Panc1 (cell line): ENCODE data around the gene COL9A2. TPM values are rescaled to one million over a fixed set of nuclear protein-coding genes. Genes with fewer than 3 reads are reported as not detected.

ENCODE experiments used
- ATAC-seq: fragments of 200-7000 bp; cut with Tn5 transposase; 2 replicates; pipeline ENCODE4 v1.9.1; 2020; ENCODE audit warnings: mild to moderate bottlenecking, moderate library complexity
- BruUV-seq: library from RNA; stranded (reverse); fragments of 400-500 nt; replicated peaks from 2 replicates; lab custom pipeline; 2021; lab: Mats Ljungman, UMichigan
- CTCF ChIA-PET: fragments of 300-600 bp; sonication (Branson Sonifier 250); formaldehyde crosslinking; loops from one replicate; lab custom pipeline; 2022; ENCODE audit warnings: antibody characterized with exemption; lab: Charles Lee
- POLR2A ChIA-PET: fragments of 300-600 bp; sonication (Branson Sonifier 250); formaldehyde crosslinking; loops from one replicate; lab custom pipeline; 2022; ENCODE audit warnings: antibody characterized with exemption; lab: Charles Lee
- DNase-seq: peaks from one replicate; pipeline ENCODE4 v3.0.0-alpha.2; 2010; ENCODE audit warnings: low read depth, low spot score
- H3K27ac ChIP-seq: 2 replicates; pipeline ENCODE4 v1.5.1; 2011; ENCODE audit warnings: mild to moderate bottlenecking, low read length, inconsistent platforms
- H3K27me3 ChIP-seq: fragments of 200-500 bp; sonication (Bioruptor generic); 2 replicates; pipeline ENCODE4 v1.6.0; 2014; ENCODE audit warnings: low read length, inconsistent platforms; ENCODE audit not compliant: control insufficient read depth, insufficient read depth
- H3K36me3 ChIP-seq: fragments of 200-500 bp; sonication (Bioruptor generic); 2 replicates; pipeline ENCODE4 v1.5.1; 2014; ENCODE audit warnings: inconsistent platforms, mild to moderate bottlenecking, low read length, moderate library complexity; ENCODE audit not compliant: control insufficient read depth, insufficient read depth
- H3K4me1 ChIP-seq: 2 replicates; pipeline ENCODE4 v1.5.1; 2011; ENCODE audit warnings: inconsistent platforms, mild to moderate bottlenecking, low read length, moderate library complexity; ENCODE audit not compliant: control insufficient read depth, insufficient read depth
- H3K4me3 ChIP-seq, 2 experiments: 2 replicates each; pipeline ENCODE4 v1.5.1; 2011 to 2012; ENCODE audit warnings: low read depth in 2 of 2, low read length in 2 of 2, mild to moderate bottlenecking in 2 of 2, inconsistent platforms in 1 of 2, moderate library complexity in 1 of 2
- H3K9me3 ChIP-seq: fragments of 200-500 bp; sonication (Bioruptor generic); 2 replicates; pipeline ENCODE4 v1.5.1; 2014; ENCODE audit warnings: low read depth, mild to moderate bottlenecking, inconsistent platforms, low read length, moderate library complexity; ENCODE audit not compliant: control insufficient read depth, insufficient read depth
- CTCF ChIP-seq: fragments of 450-650 bp; IDR thresholded peaks from 2 replicates; pipeline ENCODE4 v1.5.1; 2017; ENCODE audit warnings: mild to moderate bottlenecking
- POLR2AphosphoS5 ChIP-seq: IDR thresholded peaks from 2 replicates; pipeline ENCODE4 v1.6.1; 2012; ENCODE audit warnings: mild to moderate bottlenecking, low read depth, low read length, moderate library complexity
- REST ChIP-seq, 2 experiments: IDR thresholded peaks; 2 replicates each; pipeline ENCODE4 v1.6.1; 2011 to 2012; ENCODE audit warnings: low read depth in 2 of 2, control low read depth in 1 of 2, low read length in 1 of 2, mild to moderate bottlenecking in 1 of 2, moderate library complexity in 1 of 2; ENCODE audit not compliant: insufficient read depth in 1 of 2
- SIN3A ChIP-seq: IDR thresholded peaks from 2 replicates; pipeline ENCODE4 v1.6.1; 2012; ENCODE audit warnings: low read depth, mild to moderate bottlenecking, low read length, moderate library complexity, borderline replicate concordance; ENCODE audit not compliant: insufficient read depth
- TCF7L2 ChIP-seq: IDR thresholded peaks from 2 replicates; pipeline ENCODE4 v1.6.1; 2011; ENCODE audit warnings: mild to moderate bottlenecking, low read depth, low read length, inconsistent platforms
- in situ Hi-C: cut with HindIII; loops from 2 replicates; pipeline ENCODE4 v1.10.0; 2016; ENCODE audit warnings: low sequenced_read_pairs, low pct_unique_long_range_greater_than_20kb
- intact Hi-C: fragments of 100-400 bp; cut with micrococcal nuclease; formaldehyde crosslinking; loops from one replicate; pipeline ENCODE4 v1.10.0; 2022; ENCODE audit not compliant: unreplicated experiment
- total RNA-seq: library from RNA; stranded (reverse); gene quantifications from one replicate; pipeline ENCODE4 v1.2.1, GENCODE V29; 2021; ENCODE audit not compliant: unreplicated experiment

Gene COL9A2
- total RNA-seq, 1 experiment from 2014 or later: 2.9 TPM

DNA sequence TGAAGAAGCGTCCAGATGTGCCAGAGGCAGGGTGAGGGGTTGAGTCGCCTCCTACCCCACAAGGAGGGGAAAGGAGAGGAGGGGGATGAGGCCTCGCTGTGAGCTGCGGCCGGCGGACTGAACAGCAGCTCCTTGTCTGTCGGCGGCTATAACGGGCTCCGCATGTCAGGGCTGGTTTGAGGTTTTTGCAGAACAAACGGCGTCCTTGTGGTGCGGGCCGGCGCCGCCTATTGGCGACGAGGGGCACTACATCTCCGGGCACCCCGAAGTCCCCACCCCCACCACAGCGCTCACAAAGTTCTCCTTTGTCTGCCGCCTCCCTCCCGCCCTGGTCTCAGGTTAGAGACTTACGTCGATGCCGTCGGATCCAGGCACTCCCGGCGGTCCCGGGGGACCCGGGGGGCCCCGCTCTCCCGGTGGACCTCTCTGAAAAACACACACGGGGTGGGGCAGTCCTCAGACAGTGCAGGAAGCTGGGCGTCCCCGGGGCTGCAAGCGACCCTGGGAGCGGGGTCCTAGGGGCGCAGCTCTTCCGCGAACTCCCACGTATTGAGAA, 1.8 kb downstream of the COL9A2 start:
- intact Hi-C loops (no loop called here), in situ Hi-C loops (no loop called here)
- no peaks in the 10 kb centered on the region; the same call in none of the 2 replicates for H3K4me1 ChIP-seq
- no peaks in the 10 kb centered on the region for H3K36me3 ChIP-seq
- no TSS peak for BruUV-seq
- TF ChIP-seq POLR2AphosphoS5: no peak; the same call in 1 of the 2 replicates
- peak; percentile 98 for TF ChIP-seq CTCF
- no peaks in the 10 kb centered on the region for H3K9me3 ChIP-seq
- peak overlapping the region; percentile 42 to 57 for H3K4me3 ChIP-seq
- no peaks in the 10 kb centered on the region; the same call in 1 of the 2 replicates for H3K27me3 ChIP-seq
- no peak overlapping the region for H3K27ac ChIP-seq
- ChIA-PET POLR2A (no interaction called here), CTCF (interaction anchor here (0.6 to 2.1 kb wide), 14 partner anchors 13 to 171 kb away, joined by 3 to 8 read pairs (median 3); partner anchors contain the start of gene SMAP2)
- DNase-seq (peak; percentile 59), ATAC-seq (peak; percentile 83)

DNA sequence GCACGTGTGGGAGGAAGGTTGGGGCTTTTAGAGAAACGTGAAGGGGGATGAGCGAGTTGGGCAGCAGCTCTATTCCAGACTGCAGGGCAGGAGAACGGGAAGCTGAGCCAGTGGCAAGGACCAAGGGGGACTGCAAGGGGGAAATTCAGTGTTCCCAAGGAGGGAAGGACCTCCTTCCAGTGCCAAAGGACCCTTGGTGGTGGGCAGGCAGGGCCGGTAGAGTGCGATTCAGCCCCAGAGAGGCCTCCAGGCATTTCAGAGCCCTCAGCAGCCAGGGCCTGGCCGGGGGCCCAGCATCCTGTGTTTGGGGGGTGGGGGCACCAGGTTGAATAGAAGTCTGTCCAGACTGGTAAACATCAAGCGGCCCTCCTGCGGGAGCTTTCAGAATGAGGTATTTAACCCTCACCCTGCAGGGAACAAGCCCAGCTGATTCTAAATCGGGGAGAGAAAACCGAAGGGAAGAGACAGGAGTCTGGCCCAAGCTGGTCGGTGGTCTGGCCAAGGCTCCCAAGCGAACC, 2.3 kb downstream of the COL9A2 start:
- Histone ChIP-seq H3K4me1 (no peaks in the 10 kb centered on the region; the same call in none of the 2 replicates), H3K36me3 (no peaks in the 10 kb centered on the region), H3K27ac (no peak overlapping the region), H3K9me3 (no peaks in the 10 kb centered on the region), H3K4me3 (peak overlapping the region; percentile 42 to 57; a peak in 2 of 4 replicates), H3K27me3 (no peaks in the 10 kb centered on the region; the same call in 1 of the 2 replicates)
- TF ChIP-seq TCF7L2: no peak
- no peak for TF ChIP-seq CTCF
- TF ChIP-seq REST (IDR thresholded peaks at IDR 0.05; ENCODE audit: insufficient read depth in 1 of 2, low read depth in 2 of 2, low read length in 1 of 2): no peak
- TF ChIP-seq SIN3A: no peak
- TF ChIP-seq POLR2AphosphoS5: no peak
- intact Hi-C loops (no loop called here), in situ Hi-C loops (no loop called here)
- no peak for DNase-seq
- CTCF ChIA-PET: interaction anchor here (0.6 to 2.1 kb wide), 14 partner anchors 13 to 171 kb away, joined by 3 to 8 read pairs (median 3); partner anchors contain the start of gene SMAP2
- POLR2A ChIA-PET: no interaction called here
- ATAC-seq: peak; percentile 5
- no TSS peak for BruUV-seq
